ENCODE measurements around the gene MOSPD3. TPM values are rescaled to one million over a fixed set of nuclear protein-coding genes. Genes with fewer than 3 reads are reported as not detected.

The MOSPD3 gene, protein sequence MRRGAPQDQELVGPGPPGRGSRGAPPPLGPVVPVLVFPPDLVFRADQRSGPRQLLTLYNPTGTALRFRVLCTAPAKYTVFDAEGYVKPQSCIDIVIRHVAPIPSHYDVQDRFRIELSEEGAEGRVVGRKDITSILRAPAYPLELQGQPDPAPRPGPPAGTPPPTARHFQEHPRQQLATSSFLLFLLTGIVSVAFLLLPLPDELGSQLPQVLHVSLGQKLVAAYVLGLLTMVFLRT
- 1.0 and 3.1 TPM in 2 replicates for total RNA-seq

DNA sequence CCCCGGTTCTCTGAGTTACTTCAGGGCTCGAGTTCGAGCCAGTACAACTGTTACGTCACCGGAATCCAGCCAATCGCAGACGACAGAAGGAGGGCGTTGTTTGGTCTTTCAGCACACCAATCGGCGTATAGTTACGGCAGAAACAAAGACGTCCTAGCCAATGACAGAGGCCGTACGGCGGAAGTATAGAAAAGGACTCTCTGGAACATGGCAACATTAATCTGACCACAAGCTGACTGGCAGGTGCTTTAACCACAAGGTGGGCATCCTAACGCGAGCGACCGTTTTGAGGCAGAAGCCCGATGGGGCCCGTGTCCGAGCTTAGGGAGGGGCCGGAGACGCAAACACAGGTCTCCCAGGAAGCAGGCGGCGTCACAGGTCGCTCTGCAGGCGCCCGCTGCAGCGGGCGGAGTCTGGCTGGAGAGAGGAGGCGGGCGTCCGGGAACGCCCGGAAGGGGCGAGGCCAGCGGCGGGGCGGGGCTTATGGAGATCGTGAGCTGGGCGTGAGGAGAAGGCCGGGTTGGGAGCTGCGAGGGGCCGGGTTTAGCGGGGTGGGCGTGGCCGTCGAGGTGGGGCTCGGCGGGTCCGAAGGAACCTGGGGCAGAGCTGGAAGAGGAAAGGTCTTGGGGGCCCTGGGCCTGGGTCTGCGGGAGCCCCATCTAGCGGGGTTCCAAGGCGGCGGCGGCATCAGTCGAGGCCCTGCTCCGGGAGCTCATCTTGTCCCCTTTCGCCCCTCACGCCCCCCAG, at the start of gene MOSPD3:
Gene MOSPD3, plus strand, starts transcription at position 558 of the 747 bp plus-strand sequence. CDS start 252 bp downstream, outside the sequence.

DNA sequence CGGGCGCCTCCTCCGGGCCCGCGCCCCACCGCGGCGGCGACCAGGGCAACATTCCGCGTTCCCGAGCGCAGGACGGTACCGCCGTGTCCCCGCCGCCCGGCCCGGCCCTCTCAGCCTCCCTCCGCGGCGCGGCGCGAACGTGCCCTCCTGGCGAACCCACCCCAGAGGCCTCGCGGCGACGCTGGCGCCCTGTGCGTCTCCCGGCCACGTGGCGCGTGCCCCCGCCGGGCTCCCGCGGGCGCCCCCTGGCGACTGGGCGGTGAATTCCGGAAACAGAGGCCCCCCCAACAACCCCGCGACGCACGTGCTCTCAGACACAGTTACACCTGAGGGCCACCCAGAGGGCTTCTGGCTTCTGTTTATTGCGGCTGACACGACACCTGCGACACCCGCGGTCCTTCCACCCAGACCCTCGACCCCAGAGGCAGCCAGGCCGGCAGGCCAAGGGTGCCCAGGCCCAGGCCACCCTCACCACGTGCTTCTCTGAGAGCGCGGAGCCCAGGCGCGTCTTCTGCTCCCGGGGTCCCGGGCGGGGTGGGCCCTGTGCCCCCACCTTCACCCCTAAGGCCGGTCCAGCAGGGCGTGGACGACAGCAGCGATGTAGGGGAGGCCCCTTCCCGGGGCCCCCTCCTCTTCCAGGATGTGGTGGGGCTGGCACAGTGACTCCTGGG, 38.5 kb upstream of the MOSPD3 start, which contains the start of gene SAP25:
Gene SAP25, minus strand, starts transcription at position 210 of the 671 bp plus-strand sequence. Its CDS starts 158 bp downstream, at position 52.

DNA sequence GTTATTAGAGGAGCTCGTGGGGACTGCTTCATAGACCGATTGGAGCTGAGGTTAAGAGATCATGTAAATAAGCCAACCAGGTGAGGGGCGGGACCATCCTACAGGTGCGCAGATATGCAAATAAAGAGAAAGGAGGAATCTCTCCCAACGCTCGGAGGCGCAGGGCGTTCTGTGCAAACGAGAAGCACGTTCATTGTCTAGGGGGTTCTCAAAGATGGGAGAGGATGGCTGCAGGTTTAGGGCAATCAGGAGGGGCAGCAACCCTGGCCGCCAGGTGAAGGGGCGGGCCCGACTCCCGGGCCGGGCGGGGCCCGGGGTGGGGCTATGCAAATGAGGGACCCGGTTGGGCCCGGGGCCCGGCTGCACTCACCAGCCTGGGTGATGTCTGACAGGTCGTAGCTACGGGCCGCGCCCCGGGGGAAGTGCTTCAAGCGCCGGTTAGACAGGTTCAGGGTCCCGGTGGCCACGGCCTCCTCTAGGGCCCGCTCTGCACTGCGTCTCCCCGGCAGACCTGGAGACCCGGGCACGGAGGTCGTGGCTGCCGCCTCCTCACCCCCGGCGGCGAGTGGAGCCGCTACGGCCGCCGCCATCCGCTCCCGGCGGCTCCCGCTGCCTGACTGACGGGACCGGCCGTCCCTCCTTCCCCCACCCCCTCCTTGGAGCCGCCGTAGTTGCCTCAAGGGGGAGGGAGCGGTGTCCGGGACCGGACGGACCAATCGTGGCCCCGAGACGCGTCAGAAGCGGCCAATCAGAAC, 26.7 kb upstream of the MOSPD3 start, which contains the start of gene LRCH4:
Gene LRCH4, minus strand, starts transcription at position 619 of the 755 bp plus-strand sequence. Its CDS starts 29 bp downstream, at position 590.

DNA sequence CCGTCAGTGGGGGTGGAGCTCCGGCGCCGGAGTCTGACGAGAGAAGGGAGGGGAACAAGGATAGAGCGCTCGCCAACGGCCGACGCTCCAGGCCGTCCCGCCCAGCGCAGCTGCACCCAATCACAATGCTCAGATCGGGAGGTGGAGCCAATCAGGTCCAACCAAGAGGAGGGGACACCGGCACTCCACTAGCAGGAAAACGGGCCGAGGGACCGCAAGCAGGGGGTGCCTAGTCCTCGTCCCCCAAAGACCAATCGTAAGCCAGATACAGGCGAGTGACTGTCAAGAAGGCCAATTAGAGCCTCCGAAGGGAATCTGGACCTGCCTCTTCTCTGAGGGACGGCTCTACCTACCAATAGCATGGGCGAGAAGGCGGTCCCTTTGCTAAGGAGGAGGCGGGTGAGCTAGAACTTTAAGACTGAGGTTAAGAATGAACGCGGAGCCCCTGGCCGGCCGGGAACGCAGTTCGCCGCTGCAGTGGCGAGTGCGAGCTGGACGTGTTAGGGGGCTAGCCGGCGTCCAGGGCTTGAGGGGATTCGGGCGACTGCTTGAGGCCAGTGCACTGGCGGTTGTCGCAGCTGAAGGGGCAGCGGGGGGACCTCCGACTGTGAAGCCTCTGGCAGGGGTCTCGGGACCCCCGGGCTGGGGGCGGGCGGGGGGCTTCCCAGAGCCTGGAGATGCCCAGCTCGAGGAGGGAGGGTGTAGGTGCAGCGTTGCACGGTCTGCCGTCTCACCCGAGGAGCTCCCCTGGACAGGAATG, 25.9 kb upstream of the MOSPD3 start, which contains the start of gene FBXO24:
Gene FBXO24, plus strand, starts transcription at position 63 of the 760 bp plus-strand sequence. Its CDS starts 298 bp downstream, at position 361.

DNA sequence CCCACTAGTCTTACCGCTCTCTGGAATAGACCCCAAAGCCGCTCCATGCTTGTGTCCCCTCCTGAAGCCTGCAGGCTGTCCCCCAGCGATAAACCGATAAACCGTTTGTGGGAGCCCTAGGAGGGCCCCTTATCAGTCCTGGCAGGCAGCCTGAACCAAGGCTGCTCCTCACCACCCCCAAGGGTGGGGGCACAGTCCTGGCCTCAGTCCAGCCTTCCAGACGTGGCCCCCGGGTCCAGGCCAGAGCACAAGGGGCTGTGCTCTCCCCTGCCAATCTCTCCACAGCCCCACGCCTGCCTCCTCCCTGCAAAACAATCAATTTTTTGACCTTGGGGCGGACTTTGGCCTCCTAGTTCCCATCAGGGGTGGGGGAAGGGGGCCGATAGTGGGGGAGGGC, 29.1 kb downstream of the MOSPD3 start, which contains the start of gene TFR2:
Gene TFR2, minus strand, starts transcription at position 90 of the 397 bp plus-strand sequence. Its CDS starts 43 bp downstream, at position 47.

DNA sequence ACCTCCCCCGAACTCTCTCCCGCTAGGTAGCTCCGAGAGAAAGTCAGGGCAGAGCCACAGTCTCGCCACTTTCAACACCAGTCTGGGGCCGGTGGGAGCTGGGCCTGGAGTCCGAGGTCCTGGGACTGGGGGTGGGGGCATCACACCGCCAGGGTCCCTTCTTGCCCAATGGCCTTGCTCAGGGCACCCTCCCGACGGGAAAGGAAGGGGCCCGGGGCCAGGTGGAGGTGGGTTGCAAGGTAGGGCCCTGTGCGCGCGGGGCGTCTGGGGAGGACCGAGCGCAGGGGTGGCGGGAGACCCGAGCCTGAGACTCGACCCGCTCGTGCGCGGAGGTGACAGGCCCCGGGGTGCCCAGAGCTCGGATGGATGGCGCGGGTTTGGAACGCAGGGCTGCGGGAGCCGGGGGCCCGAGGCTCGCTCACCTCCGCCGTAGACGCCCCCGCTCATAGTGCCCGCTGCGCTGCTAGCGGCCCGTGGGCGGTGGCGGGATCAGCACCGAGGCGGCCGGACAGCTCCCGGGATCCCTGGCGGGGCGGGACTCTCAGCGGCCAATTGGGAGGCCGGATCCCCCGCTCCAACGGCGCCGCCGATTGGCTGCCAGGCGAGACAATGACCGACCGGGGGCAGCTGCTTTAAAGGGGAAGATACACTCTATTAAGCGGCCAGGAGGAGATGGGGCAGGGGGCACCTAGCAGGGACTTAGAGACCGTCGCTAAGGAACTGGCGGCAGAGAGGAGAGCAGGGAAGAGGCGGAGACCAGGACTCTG, 43.8 kb downstream of the MOSPD3 start, which contains the start of gene ACTL6B:
Gene ACTL6B, minus strand, starts transcription at position 541 of the 767 bp plus-strand sequence. Its CDS starts 94 bp downstream, at position 447.

Other genes with a start within 250 kb of the MOSPD3 start
- gene PILRA, start 239.1 kb upstream of the MOSPD3 start, total RNA-seq: under 0.01 and 0.14 TPM in 2 replicates
- 3.3 and 5.5 TPM in 2 replicates for gene ZCWPW1, start 183.8 kb upstream of the MOSPD3 start, total RNA-seq
- 24.7 and 27.3 TPM in 2 replicates for gene MEPCE, start 182.7 kb upstream of the MOSPD3 start, total RNA-seq
- gene PPP1R35, start 176.0 kb upstream of the MOSPD3 start, total RNA-seq: 13.9 and 33.2 TPM in 2 replicates
- gene SPACDR, start 148.3 kb upstream of the MOSPD3 start, total RNA-seq: 0.34 and 0.43 TPM in 2 replicates
- 12.0 and 22.6 TPM in 2 replicates for gene TSC22D4, start 133.3 kb upstream of the MOSPD3 start, total RNA-seq
- 0.34 and 0.64 TPM in 2 replicates for gene NYAP1, start 128.6 kb upstream of the MOSPD3 start, total RNA-seq
- 3.4 and 6.7 TPM in 2 replicates for gene AGFG2, start 73.3 kb upstream of the MOSPD3 start, total RNA-seq
- gene SAP25, start 38.6 kb upstream of the MOSPD3 start, total RNA-seq: not detected in 2 replicates
- 5.1 and 8.5 TPM in 2 replicates for gene LRCH4, start 26.4 kb upstream of the MOSPD3 start, total RNA-seq
- 0.21 and 0.34 TPM in 2 replicates for gene FBXO24, start 26.2 kb upstream of the MOSPD3 start, total RNA-seq
- gene PCOLCE, start 10.2 kb upstream of the MOSPD3 start, total RNA-seq: 0.57 TPM in 1 of 2 replicates, not detected in the other
- under 0.01 and 0.14 TPM in 2 replicates for gene TFR2, start 29.0 kb downstream of the MOSPD3 start, total RNA-seq
- not detected in 2 replicates for gene ACTL6B, start 43.9 kb downstream of the MOSPD3 start, total RNA-seq
- 82.7 and 130 TPM in 2 replicates for gene GNB2, start 61.2 kb downstream of the MOSPD3 start, total RNA-seq
- gene GIGYF1, start 81.7 kb downstream of the MOSPD3 start, total RNA-seq: 10.3 and 16.4 TPM in 2 replicates
- gene POP7, start 93.6 kb downstream of the MOSPD3 start, total RNA-seq: 32.2 and 39.6 TPM in 2 replicates
- not detected in 2 replicates for gene EPO, start 107.9 kb downstream of the MOSPD3 start, total RNA-seq
- not detected in 2 replicates for gene ZAN, start 121.1 kb downstream of the MOSPD3 start, total RNA-seq
- 125 and 255 TPM in 2 replicates for gene EPHB4, start 215.0 kb downstream of the MOSPD3 start, total RNA-seq
- 11.3 and 13.5 TPM in 2 replicates for gene SLC12A9, start 240.2 kb downstream of the MOSPD3 start, total RNA-seq

Data from nasal cavity respiratory epithelium epithelial cell of viscerocranial mucosa (primary cell).